Measurements from ENCODE around the gene SLC10A1. TPM values are rescaled to one million over a fixed set of nuclear protein-coding genes. Genes with fewer than 3 reads are reported as not detected.
"Not testable (repeated sequence)": the region's sequence is repeated elsewhere in the genome, so short reads cannot be mapped to it uniquely, and the experiment has no call there.

SLC10A1 gene
- total RNA-seq, 2 donors from 2014 or later: not detected

GRCh38 chr14:69818758-69819191 is 21.7 kb upstream of the SLC10A1 start:
- 8% methylated on average over 11 of the region's 11 CpGs for WGBS
- Histone ChIP-seq H3K4me3 (no peak overlapping the region), H3K36me3 (no peaks in the 10 kb centered on the region), H3K4me1 (replicated peaks) (no peaks in the 10 kb centered on the region), H3K9me3 (no peaks in the 10 kb centered on the region), H3K27ac (no peak overlapping the region), H3K27me3 (replicated peaks; ENCODE audit: insufficient read depth) (peaks cover 3% of the 10 kb centered on the region)
- TF ChIP-seq, protein P1, sequence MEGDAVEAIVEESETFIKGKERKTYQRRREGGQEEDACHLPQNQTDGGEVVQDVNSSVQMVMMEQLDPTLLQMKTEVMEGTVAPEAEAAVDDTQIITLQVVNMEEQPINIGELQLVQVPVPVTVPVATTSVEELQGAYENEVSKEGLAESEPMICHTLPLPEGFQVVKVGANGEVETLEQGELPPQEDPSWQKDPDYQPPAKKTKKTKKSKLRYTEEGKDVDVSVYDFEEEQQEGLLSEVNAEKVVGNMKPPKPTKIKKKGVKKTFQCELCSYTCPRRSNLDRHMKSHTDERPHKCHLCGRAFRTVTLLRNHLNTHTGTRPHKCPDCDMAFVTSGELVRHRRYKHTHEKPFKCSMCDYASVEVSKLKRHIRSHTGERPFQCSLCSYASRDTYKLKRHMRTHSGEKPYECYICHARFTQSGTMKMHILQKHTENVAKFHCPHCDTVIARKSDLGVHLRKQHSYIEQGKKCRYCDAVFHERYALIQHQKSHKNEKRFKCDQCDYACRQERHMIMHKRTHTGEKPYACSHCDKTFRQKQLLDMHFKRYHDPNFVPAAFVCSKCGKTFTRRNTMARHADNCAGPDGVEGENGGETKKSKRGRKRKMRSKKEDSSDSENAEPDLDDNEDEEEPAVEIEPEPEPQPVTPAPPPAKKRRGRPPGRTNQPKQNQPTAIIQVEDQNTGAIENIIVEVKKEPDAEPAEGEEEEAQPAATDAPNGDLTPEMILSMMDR (IDR thresholded peaks at IDR 0.05): peak; percentile 79 to 97 (median 86)
- TF ChIP-seq POLR2AphosphoS5 (IDR thresholded peaks at IDR 0.05) (no peak), POLR2A (IDR thresholded peaks at IDR 0.05) (no peak)
- intact Hi-C loops (cut with DNase I): loop anchor here (2.0 to 5.0 kb wide), 2 partner anchors 208 to 499 kb away; no protein-coding TSS in a partner anchor
- peak; percentile 40 for DNase-seq (ENCODE audit: low spot score)

DNA sequence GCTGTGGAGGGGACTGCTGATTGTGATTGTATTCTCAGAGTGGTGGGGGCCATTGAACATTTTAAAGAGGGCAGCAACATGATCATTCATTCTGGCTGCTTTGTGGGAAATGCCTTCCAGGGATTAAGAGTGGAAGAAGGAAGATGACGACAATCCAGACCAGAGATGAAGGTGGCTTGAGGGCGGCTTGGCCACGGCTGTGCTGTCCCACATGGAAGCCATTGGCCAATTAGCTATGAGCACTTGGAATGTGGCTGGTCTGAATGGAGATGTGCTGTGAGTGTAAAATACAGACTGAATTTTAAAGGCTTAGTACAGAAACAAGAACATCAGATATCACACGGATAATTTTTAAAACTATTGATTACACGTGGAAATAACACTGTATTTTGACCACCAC is 19.2 kb upstream of the SLC10A1 start:
- no peaks in the 10 kb centered on the region for H3K9me3 ChIP-seq
- no peak for DNase-seq (ENCODE audit: low spot score)
- H3K27me3 ChIP-seq (replicated peaks; ENCODE audit: insufficient read depth): peaks cover 3% of the 10 kb centered on the region
- TF ChIP-seq POLR2A (IDR thresholded peaks at IDR 0.05): no peak
- TF ChIP-seq, protein P1 (IDR thresholded peaks at IDR 0.05): no peak
- no peak for TF ChIP-seq POLR2AphosphoS5 (IDR thresholded peaks at IDR 0.05)
- WGBS: 82% methylated on average over 5 of the region's 5 CpGs
- H3K4me3 ChIP-seq: no peak overlapping the region
- H3K36me3 ChIP-seq: no peaks in the 10 kb centered on the region
- H3K4me1 ChIP-seq (replicated peaks): no peaks in the 10 kb centered on the region
- intact Hi-C loops (cut with DNase I): loop anchor here (5.0 kb wide), 1 partner anchor 501 kb away; no protein-coding TSS in a partner anchor
- no peak overlapping the region for H3K27ac ChIP-seq

DNA sequence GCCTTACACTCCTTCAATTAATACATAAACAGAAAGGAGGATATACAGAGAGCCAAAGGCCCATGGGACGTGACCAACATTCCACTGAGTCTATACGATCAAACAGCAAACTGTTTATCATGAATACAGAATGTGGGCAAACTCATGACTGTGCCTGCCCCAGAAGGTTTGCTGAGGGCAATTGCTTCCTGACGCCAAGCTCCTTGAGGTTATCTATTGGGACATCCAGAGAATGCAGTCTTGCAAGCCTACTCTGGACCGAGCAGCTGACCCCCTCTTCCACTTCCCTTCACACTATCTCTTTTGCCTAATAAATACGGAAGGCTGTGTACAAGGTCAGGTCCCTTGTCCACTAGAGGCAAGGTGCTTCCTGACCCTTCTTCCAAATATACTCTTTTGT is 18.5 kb upstream of the SLC10A1 start:
- no peak for DNase-seq (ENCODE audit: low spot score)
- intact Hi-C loops (cut with DNase I): loop anchor here (5.0 kb wide), 1 partner anchor 502 kb away; no protein-coding TSS in a partner anchor
- Histone ChIP-seq H3K27me3 (replicated peaks; ENCODE audit: insufficient read depth) (peaks cover 3% of the 10 kb centered on the region), H3K4me3 (no peak overlapping the region), H3K4me1 (replicated peaks) (no peaks in the 10 kb centered on the region), H3K27ac (no peak overlapping the region), H3K9me3 (no peaks in the 10 kb centered on the region), H3K36me3 (no peaks in the 10 kb centered on the region)
- TF ChIP-seq, protein P1 (IDR thresholded peaks at IDR 0.05): no peak
- TF ChIP-seq POLR2AphosphoS5 (IDR thresholded peaks at IDR 0.05) (no peak), POLR2A (IDR thresholded peaks at IDR 0.05) (no peak)
- WGBS: 72% methylated on average over 5 of the region's 5 CpGs

DNA sequence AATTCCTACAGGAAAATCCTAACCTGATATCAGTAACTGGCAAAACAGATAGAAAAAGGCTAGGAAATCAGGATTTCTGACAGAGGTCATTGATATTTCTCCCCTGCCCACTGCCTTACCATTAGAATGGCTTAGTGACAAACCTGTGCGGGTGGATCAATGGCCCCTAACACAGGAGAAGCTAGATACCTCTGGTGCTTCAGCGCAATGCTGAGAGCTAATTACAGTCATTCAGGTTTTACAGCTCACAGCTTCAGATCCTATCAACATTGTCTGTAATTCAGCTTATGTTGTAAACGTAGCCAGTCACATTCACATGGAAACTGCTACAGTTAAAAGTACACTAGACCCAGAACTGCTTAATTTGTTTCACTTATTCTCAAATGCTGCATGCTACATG is 17.4 kb upstream of the SLC10A1 start:
- no peaks in the 10 kb centered on the region for H3K9me3 ChIP-seq
- TF ChIP-seq POLR2A (IDR thresholded peaks at IDR 0.05) (no peak), POLR2AphosphoS5 (IDR thresholded peaks at IDR 0.05) (no peak)
- TF ChIP-seq, protein P1 (IDR thresholded peaks at IDR 0.05): no peak
- peaks cover 3% of the 10 kb centered on the region for H3K27me3 ChIP-seq (replicated peaks; ENCODE audit: insufficient read depth)
- no peaks in the 10 kb centered on the region for H3K36me3 ChIP-seq
- H3K27ac ChIP-seq: no peak overlapping the region
- no peaks in the 10 kb centered on the region for H3K4me1 ChIP-seq (replicated peaks)
- intact Hi-C loops (cut with DNase I): no loop called here
- no peak overlapping the region for H3K4me3 ChIP-seq
- 21% methylated on average over 3 of the region's 3 CpGs for WGBS
- DNase-seq (ENCODE audit: low spot score): no peak

- H3K27me3 ChIP-seq (replicated peaks; ENCODE audit: insufficient read depth); H3K27ac ChIP-seq; H3K4me1 ChIP-seq (replicated peaks); intact Hi-C loops (cut with DNase I); H3K4me3 ChIP-seq; H3K9me3 ChIP-seq; DNase-seq (ENCODE audit: low spot score); H3K36me3 ChIP-seq: not testable (repeated sequence)
- 82% methylated on average over 6 of the region's 6 CpGs for WGBS
These were observed 16.3 kb upstream of the SLC10A1 start for GRCh38 chr14:69813346-69813745.

All from prostate gland (tissue), 2 donors.